Umbilical cord (tissue), 2 donors: ENCODE results near the gene SLC25A21. TPM values are rescaled to one million over a fixed set of nuclear protein-coding genes. Genes with fewer than 3 reads are reported as not detected.

Source experiments
- DNase-seq: peaks from one replicate; pipeline ENCODE4 v3.0.0-alpha.2; 2015; ENCODE audit warnings: low spot score
- total RNA-seq: library from RNA; depleted of rRNA; stranded (reverse); fragments of >200 nt; gene quantifications from one replicate; pipeline ENCODE4 v1.2.3, GENCODE V29; 2014; ENCODE audit warnings: low replicate concordance; ENCODE audit not compliant: insufficient read depth

The SLC25A21 gene
- total RNA-seq, 1 donor from 2014 or later, result 1.7 TPM

- no peak for DNase-seq
Observed at GRCh38 chr14:36653962-36654793, 518.2 kb downstream of the SLC25A21 start.

- no peak for DNase-seq
Observed at GRCh38 chr14:36653413-36653812, 519.0 kb downstream of the SLC25A21 start.

- no peak for DNase-seq
Observed at GRCh38 chr14:36652542-36653201, 519.7 kb downstream of the SLC25A21 start.

GRCh38 chr14:36649872-36650650 lies 522.3 kb downstream of the SLC25A21 start:
- no peak for DNase-seq

- peak; percentile 53 for DNase-seq
Observed at GRCh38 chr14:36647824-36648753, 524.3 kb downstream of the SLC25A21 start.

DNA sequence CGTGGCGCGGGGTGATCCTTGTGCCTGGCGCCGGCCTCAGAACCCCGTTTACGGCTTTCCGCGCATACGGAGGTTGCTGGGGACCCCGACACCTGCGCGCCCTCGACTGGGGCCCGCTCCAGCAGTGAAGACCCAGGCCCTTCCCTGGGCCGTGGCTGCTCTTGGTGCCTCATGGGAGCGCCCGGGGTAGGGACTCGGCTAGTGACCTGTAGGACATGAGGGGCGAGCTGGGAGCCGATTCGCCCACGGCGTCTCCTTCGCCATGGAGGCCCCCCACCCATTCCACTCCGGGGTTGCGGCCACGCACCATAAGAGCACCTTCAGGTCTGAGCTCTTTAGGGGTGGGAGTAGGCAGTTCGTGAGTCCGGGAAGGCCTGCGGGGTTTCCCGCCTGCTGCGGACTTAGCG lies 525.0 kb downstream of the SLC25A21 start:
- no peak for DNase-seq

DNA sequence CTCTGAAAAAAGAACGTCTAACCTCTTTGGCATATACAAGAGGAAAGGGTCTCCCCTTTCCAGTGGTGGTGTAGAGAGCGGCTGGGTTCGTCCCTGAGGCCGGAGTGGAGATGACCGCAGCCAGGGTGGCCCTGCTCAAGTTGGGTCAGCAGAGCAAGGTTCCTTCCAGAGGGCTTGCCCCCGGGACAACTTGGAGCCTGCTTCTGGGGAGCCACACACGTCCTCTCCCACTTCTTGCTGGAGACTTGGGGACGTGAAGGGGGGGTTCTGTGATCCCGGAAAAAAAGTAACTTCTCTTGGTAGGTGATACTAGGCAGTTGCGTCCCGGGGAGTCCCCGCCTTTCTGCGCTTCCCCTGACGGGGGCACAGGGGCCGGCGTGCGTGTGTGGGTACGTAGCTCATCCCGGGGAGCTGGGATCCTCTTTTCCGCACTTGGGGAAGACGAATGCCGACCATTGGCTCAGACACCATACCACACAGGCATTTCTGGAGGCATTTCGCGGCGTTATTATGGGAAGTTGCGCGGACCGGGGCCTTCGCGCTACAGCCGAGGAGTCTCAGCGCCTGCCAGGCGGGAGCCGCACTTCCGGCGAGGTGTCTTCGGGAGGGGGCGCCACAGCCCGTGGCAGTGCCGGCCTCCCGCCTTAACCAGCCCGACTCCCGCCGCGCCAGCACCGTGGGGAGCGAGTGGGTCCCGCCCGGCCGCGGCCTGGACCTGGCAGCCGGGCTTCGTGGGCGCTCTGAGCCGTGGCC lies 525.6 kb downstream of the SLC25A21 start:
- DNase-seq, result no peak

DNA sequence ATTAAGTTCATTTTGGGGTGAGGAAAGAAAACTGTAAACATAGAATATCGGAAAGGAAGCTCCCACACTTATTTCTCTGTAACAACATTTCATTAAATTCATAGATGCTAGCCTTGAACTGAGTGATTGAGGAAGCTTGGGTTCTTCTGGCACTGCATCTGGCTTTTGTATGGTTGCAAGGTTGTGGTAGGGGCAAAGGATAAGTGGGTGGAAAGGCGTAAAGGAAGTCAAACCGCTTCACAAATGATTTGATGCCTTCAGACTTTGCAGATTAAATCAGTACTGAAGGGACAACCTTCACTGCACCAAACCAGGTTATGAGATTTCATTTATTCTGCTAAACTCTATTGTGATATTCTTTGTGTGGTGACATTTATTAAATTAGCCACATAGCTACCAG lies 538.8 kb downstream of the SLC25A21 start:
- DNase-seq, result no peak

Other genes with a start within 250 kb of the SLC25A21 start
- 65.0 TPM for gene MIPOL1, start 25.3 kb upstream of the SLC25A21 start, total RNA-seq